ENCODE measurements around the gene JAK1. TPM values are rescaled to one million over a fixed set of nuclear protein-coding genes. Genes with fewer than 3 reads are reported as not detected.

Gene JAK1
- total RNA-seq, result 100 to 1,000 TPM; 179 to 258 (median 196) TPM

GRCh38 chr1:64966158-64966971 is at the start of gene JAK1:
TSS of gene JAK1 (minus strand) at chr1:64966549. CDS start at chr1:64886264, 80,285 bp downstream.
- Histone ChIP-seq H3K36me3 (no peaks in the 10 kb centered on the region), H3K27me3 (no peaks in the 10 kb centered on the region)
- intact Hi-C loops (cut with DNase I; ENCODE audit: low total_unique reads), result loop anchor here (10.0 kb wide), 1 partner anchor 102 kb away; no protein-coding TSS in a partner anchor

GRCh38 chr1:65014321-65014720 is 48.0 kb upstream of the JAK1 start:
- no peak overlapping the region for H3K27ac ChIP-seq
- intact Hi-C loops (cut with DNase I; ENCODE audit: low total_unique reads), result no loop called here
- DNase-seq (ENCODE audit: low spot score in 2 of 2), result no peak
- no peaks in the 10 kb centered on the region for H3K36me3 ChIP-seq
- H3K4me3 ChIP-seq, result no peak overlapping the region
- H3K4me1 ChIP-seq, result no peaks in the 10 kb centered on the region
- TF ChIP-seq POLR2A (IDR thresholded peaks at IDR 0.05) (no peak), CTCF (IDR thresholded peaks at IDR 0.05) (no peak), POLR2AphosphoS5 (IDR thresholded peaks at IDR 0.05) (no peak)
- no peaks in the 10 kb centered on the region for H3K9me3 ChIP-seq
- no peaks in the 10 kb centered on the region for H3K27me3 ChIP-seq

More at GRCh38 chr1:64966158-64966971, at the start of gene JAK1:
- Histone ChIP-seq H3K4me1 (no peaks in the 10 kb centered on the region), H3K27ac (peak within 1 kb of the TSS; percentile 97 to 98), H3K4me3 (peak within 1 kb of the TSS; percentile 66 to 96 (median 95)), H3K9me3 (no peaks in the 10 kb centered on the region)
- TF ChIP-seq POLR2A (IDR thresholded peaks at IDR 0.05) (no peak), POLR2AphosphoS5 (IDR thresholded peaks at IDR 0.05) (peak in 1 of 3 donors; percentile 74), CTCF (IDR thresholded peaks at IDR 0.05) (no peak)
- peak; percentile 67 to 81 for DNase-seq (ENCODE audit: low spot score in 2 of 2)

GRCh38 chr1:65011983-65012382 is 45.6 kb upstream of the JAK1 start:
- H3K9me3 ChIP-seq, result no peaks in the 10 kb centered on the region
- no peaks in the 10 kb centered on the region for H3K27me3 ChIP-seq
- intact Hi-C loops (cut with DNase I; ENCODE audit: low total_unique reads), result no loop called here
- H3K4me1 ChIP-seq, result no peaks in the 10 kb centered on the region
- H3K36me3 ChIP-seq, result no peaks in the 10 kb centered on the region
- peak overlapping the region in 1 of 2 donors; percentile 22 for H3K27ac ChIP-seq
- H3K4me3 ChIP-seq, result no peak overlapping the region
- no peak for DNase-seq (ENCODE audit: low spot score in 2 of 2)
- TF ChIP-seq POLR2A (IDR thresholded peaks at IDR 0.05), result no peak
- TF ChIP-seq POLR2AphosphoS5 (IDR thresholded peaks at IDR 0.05), result no peak
- no peak for TF ChIP-seq CTCF (IDR thresholded peaks at IDR 0.05)

- intact Hi-C loops (cut with DNase I; ENCODE audit: low total_unique reads), result loop anchor here (5.0 kb wide), 1 partner anchor 1123 kb away; no protein-coding TSS in a partner anchor
- Histone ChIP-seq H3K36me3 (no peaks in the 10 kb centered on the region), H3K4me3 (no peak overlapping the region), H3K27me3 (no peaks in the 10 kb centered on the region), H3K4me1 (no peaks in the 10 kb centered on the region), H3K27ac (peak overlapping the region in 1 of 2 donors; percentile 30), H3K9me3 (no peaks in the 10 kb centered on the region)
- no peak for DNase-seq (ENCODE audit: low spot score in 2 of 2)
- TF ChIP-seq CTCF (IDR thresholded peaks at IDR 0.05) (no peak), POLR2AphosphoS5 (IDR thresholded peaks at IDR 0.05) (no peak), POLR2A (IDR thresholded peaks at IDR 0.05) (no peak)
Observed at GRCh38 chr1:65009724-65010420, 43.5 kb upstream of the JAK1 start.

- no peak for TF ChIP-seq POLR2AphosphoS5 (IDR thresholded peaks at IDR 0.05)
- no peak for TF ChIP-seq POLR2A (IDR thresholded peaks at IDR 0.05)
- intact Hi-C loops (cut with DNase I; ENCODE audit: low total_unique reads), result loop anchor here (5.0 kb wide), 1 partner anchor 1122 kb away; no protein-coding TSS in a partner anchor
Observed at GRCh38 chr1:65009176-65009575, 42.8 kb upstream of the JAK1 start.

More at GRCh38 chr1:65009176-65009575, 42.8 kb upstream of the JAK1 start:
- Histone ChIP-seq H3K4me1 (no peaks in the 10 kb centered on the region), H3K36me3 (no peaks in the 10 kb centered on the region), H3K9me3 (no peaks in the 10 kb centered on the region), H3K27ac (no peak overlapping the region), H3K27me3 (no peaks in the 10 kb centered on the region), H3K4me3 (no peak overlapping the region)
- no peak for DNase-seq (ENCODE audit: low spot score in 2 of 2)

All from breast epithelium (tissue), 4 donors.